ENCODE measurements around the gene ELMO1. TPM values are rescaled to one million over a fixed set of nuclear protein-coding genes. Genes with fewer than 3 reads are reported as not detected.

Gene ELMO1
- polyA plus RNA-seq, 1 donor (not counting 4 experiments of a cell fraction or from before 2014, with no cell fraction given), result not detected

DNA sequence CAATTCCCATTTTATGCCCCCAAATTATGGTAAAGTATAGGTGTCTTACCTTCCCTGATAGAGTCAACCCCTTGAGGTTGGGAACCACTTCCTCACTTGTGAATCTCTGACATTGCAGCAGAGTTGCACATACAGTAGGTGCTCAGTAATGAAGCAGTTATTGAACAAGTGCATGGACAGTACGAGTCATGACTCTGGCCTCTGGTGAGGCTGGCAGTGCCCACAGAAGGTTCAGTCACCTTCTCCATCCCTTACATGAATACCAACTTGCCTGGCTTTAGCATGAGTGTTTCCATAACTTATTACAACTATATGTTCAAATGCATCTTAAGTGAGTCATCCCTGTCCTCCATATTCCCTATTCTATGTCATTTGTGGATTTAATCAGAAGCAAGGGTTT is 340.0 kb downstream of the ELMO1 start:
- Histone ChIP-seq H3K9me3 (ENCODE audit: control insufficient read depth, low read depth, low read length) (no peaks in the 10 kb centered on the region), H3K79me2 (ENCODE audit: control insufficient read depth, insufficient read depth, low read length) (no peaks in the 10 kb centered on the region), H2AFZ (ENCODE audit: control insufficient read depth, low read length) (no peak overlapping the region), H3K27ac (ENCODE audit: control insufficient read depth, insufficient read depth, low read length) (no peak overlapping the region), H3K27me3 (ENCODE audit: control insufficient read depth, extremely low read depth, insufficient read depth, low read length) (no peaks in the 10 kb centered on the region), H3K36me3 (ENCODE audit: control insufficient read depth in 2 of 2, extremely low read depth in 1 of 2, insufficient read depth in 2 of 2, low read length in 2 of 2) (no peaks in the 10 kb centered on the region), H3K4me2 (ENCODE audit: control insufficient read depth, extremely low read depth, insufficient read depth, low read depth, low read length) (no peak overlapping the region), H3K4me3 (ENCODE audit: control insufficient read depth in 2 of 3, extremely low read depth in 1 of 3, insufficient read depth in 2 of 3, low read depth in 1 of 3, low read length in 3 of 3) (no peak overlapping the region), H4K20me1 (ENCODE audit: control insufficient read depth, extremely low read depth, insufficient read depth, low read length) (no peaks in the 10 kb centered on the region), H3K4me1 (ENCODE audit: control insufficient read depth, extremely low read depth, insufficient read depth, low read length) (no peaks in the 10 kb centered on the region), H3K9me1 (ENCODE audit: control insufficient read depth, extremely low read depth, insufficient read depth, low read length) (no peaks in the 10 kb centered on the region), H3K9ac (ENCODE audit: control insufficient read depth, extremely low read depth, insufficient read depth, low read length) (no peak overlapping the region)
- dilution Hi-C loops (cut with MboI; ENCODE audit: extremely low pct_ligation_motif_present, low sequenced_read_pairs), result no loop called here
- FAIRE-seq (no peak), DNase-seq (ENCODE audit: low read depth, low spot score) (no peak)
- TF ChIP-seq CTCF (optimal IDR thresholded peaks at IDR 0.05 in 1 of 3, IDR thresholded peaks at IDR 0.05 in 1 of 3, conservative IDR thresholded peaks at IDR 0.05 in 1 of 3; ENCODE audit: extremely low read depth in 1 of 3, insufficient read depth in 2 of 3, low read length in 3 of 3) (no peak), EZH2 (IDR thresholded peaks at IDR 0.05; ENCODE audit: low read length) (no peak)

DNA sequence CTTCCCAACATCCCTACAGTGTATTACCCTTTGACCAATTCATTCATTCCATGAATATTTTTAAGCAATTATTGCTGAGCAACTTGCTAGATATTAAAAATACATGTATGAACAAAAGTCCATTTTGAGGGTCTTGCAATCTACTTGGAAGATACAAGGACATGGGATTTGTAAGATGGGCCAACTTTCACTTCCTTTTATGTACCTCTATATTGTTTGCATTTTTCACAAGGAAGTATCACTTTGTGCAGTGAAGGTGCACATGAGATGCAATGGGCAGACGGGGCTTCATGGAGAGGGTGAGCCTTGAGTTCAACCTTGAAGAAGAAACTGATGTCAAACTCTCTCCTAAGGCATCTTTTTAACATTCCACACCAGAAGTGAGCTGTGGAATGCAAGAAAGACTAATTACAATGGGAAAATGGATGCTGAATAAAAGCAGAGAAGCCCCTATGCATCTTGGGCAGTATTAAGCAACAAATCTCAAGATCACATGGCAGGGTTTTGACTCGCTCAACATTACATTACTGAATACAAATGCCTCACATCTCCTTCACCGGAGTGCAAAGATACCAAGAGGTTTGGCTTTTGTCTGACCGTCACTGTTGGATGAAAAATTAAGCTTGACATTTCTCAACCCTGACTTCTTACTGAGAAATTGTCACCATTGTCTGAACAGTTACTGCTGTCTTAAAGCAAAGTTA is 341.5 kb downstream of the ELMO1 start:
- Histone ChIP-seq H3K4me1 (ENCODE audit: control insufficient read depth, extremely low read depth, insufficient read depth, low read length) (no peaks in the 10 kb centered on the region), H3K4me3 (ENCODE audit: control insufficient read depth in 2 of 3, extremely low read depth in 1 of 3, insufficient read depth in 2 of 3, low read depth in 1 of 3, low read length in 3 of 3) (no peak overlapping the region), H3K9ac (ENCODE audit: control insufficient read depth, extremely low read depth, insufficient read depth, low read length) (no peak overlapping the region)

More for the DNA sequence above, 341.5 kb downstream of the ELMO1 start:
- no peak for DNase-seq (ENCODE audit: low read depth, low spot score)
- TF ChIP-seq EZH2 (IDR thresholded peaks at IDR 0.05; ENCODE audit: low read length) (no peak), CTCF (optimal IDR thresholded peaks at IDR 0.05 in 1 of 3, IDR thresholded peaks at IDR 0.05 in 1 of 3, conservative IDR thresholded peaks at IDR 0.05 in 1 of 3; ENCODE audit: extremely low read depth in 1 of 3, insufficient read depth in 2 of 3, low read length in 3 of 3) (no peak)
- Histone ChIP-seq H3K27ac (ENCODE audit: control insufficient read depth, insufficient read depth, low read length) (no peak overlapping the region), H3K79me2 (ENCODE audit: control insufficient read depth, insufficient read depth, low read length) (no peaks in the 10 kb centered on the region), H4K20me1 (ENCODE audit: control insufficient read depth, extremely low read depth, insufficient read depth, low read length) (no peaks in the 10 kb centered on the region), H3K4me2 (ENCODE audit: control insufficient read depth, extremely low read depth, insufficient read depth, low read depth, low read length) (no peak overlapping the region), H3K9me1 (ENCODE audit: control insufficient read depth, extremely low read depth, insufficient read depth, low read length) (no peaks in the 10 kb centered on the region), H3K9me3 (ENCODE audit: control insufficient read depth, low read depth, low read length) (no peaks in the 10 kb centered on the region), H3K27me3 (ENCODE audit: control insufficient read depth, extremely low read depth, insufficient read depth, low read length) (no peaks in the 10 kb centered on the region), H2AFZ (ENCODE audit: control insufficient read depth, low read length) (no peak overlapping the region), H3K36me3 (ENCODE audit: control insufficient read depth in 2 of 2, extremely low read depth in 1 of 2, insufficient read depth in 2 of 2, low read length in 2 of 2) (no peaks in the 10 kb centered on the region)
- dilution Hi-C loops (cut with MboI; ENCODE audit: extremely low pct_ligation_motif_present, low sequenced_read_pairs), result no loop called here
- FAIRE-seq, result no peak

Data from keratinocyte (primary cell).